HepG2 (cell line): ENCODE data around the gene CARMIL1. TPM values are rescaled to one million over a fixed set of nuclear protein-coding genes. Genes with fewer than 3 reads are reported as not detected.

Source experiments
- BRD4 ChIP-seq: sonication (generic); formaldehyde crosslinking; IDR thresholded peaks from 2 replicates; pipeline ENCODE4 v1.4.0; 2020; ENCODE audit warnings: missing genetic modification reagents
- ESRRA ChIP-seq: sonication (generic); formaldehyde crosslinking; IDR thresholded peaks from 2 replicates; pipeline ENCODE4 v1.5.1; 2020; ENCODE audit warnings: mild to moderate bottlenecking, low read depth, missing genetic modification reagents
- MAFK ChIP-seq, 2 experiments: IDR thresholded peaks in 1 of 2; conservative IDR thresholded peaks in 1 of 2; 2 replicates each; pipeline ENCODE4 v1.6.1; 2011; ENCODE audit warnings: improper control_type of control experiment in 2 of 2, low read length in 2 of 2
- SAP130 ChIP-seq: IDR thresholded peaks from 2 replicates; pipeline ENCODE4 v1.6.1; 2016; ENCODE audit warnings: low read depth
- SMAD1 ChIP-seq: sonication (generic); formaldehyde crosslinking; IDR thresholded peaks from 2 replicates; pipeline ENCODE4 v1.4.0; 2020; ENCODE audit warnings: missing genetic modification reagents, low read depth, mild to moderate bottlenecking, borderline replicate concordance
- TBX2 ChIP-seq: sonication (generic); formaldehyde crosslinking; IDR thresholded peaks from 2 replicates; pipeline ENCODE4 v1.5.0; 2020; ENCODE audit warnings: missing genetic modification reagents, mild to moderate bottlenecking, borderline replicate concordance
- TCF12 ChIP-seq, 2 experiments: fragments of 450-650 bp in 1 of 2; sonication (generic) in 1 of 2; formaldehyde crosslinking in 1 of 2; IDR thresholded peaks; 2 replicates each; pipeline versions ENCODE4 v1.6.1 to v1.8.0; 2017 to 2022; ENCODE audit warnings: antibody characterized with exemption in 1 of 2, mild to moderate bottlenecking in 1 of 2, missing genetic modification reagents in 1 of 2, moderate library complexity in 1 of 2
- THYN1 ChIP-seq: sonication (generic); formaldehyde crosslinking; IDR thresholded peaks from 2 replicates; pipeline ENCODE4 v1.8.1; 2023; ENCODE audit warnings: low read depth, mild to moderate bottlenecking, moderate library complexity, missing genetic modification reagents, borderline replicate concordance
- ZBTB8A ChIP-seq: sonication (generic); formaldehyde crosslinking; IDR thresholded peaks from 2 replicates; pipeline ENCODE4 v1.4.0; 2020; ENCODE audit warnings: mild to moderate bottlenecking, low read depth, missing genetic modification reagents, borderline replicate concordance
- ZNF598 ChIP-seq: sonication (generic); formaldehyde crosslinking; IDR thresholded peaks from 2 replicates; pipeline ENCODE4 v1.5.1; 2020; ENCODE audit warnings: mild to moderate bottlenecking, missing genetic modification reagents, borderline replicate concordance
- ZNF737 ChIP-seq: sonication (generic); formaldehyde crosslinking; IDR thresholded peaks from 2 replicates; pipeline ENCODE4 v1.5.0; 2020; ENCODE audit warnings: missing genetic modification reagents, mild to moderate bottlenecking, borderline replicate concordance
- polyA plus RNA-seq, 8 experiments: library from polyadenylated mRNA; depleted of rRNA in 3 of 8; stranded (reverse) in 7 of 8; unstranded in 1 of 8; fragments of >200 nt; fragmentation: Illumina TruSeq in 4 of 8; extraction: Trizol in 4 of 8; gene quantifications; 2 replicates each; pipeline versions ENCODE4 v1.2.1 to v1.2.3, GENCODE V29; 2011 to 2016; ENCODE audit warnings: low read depth in 4 of 8, missing spikeins in 1 of 8, mixed read lengths in 1 of 8; ENCODE audit not compliant: insufficient read depth in 1 of 8
- total RNA-seq, 5 experiments: library from RNA; depleted of rRNA; stranded (reverse); fragments of >200 nt; fragmentation: Illumina TruSeq; extraction: Trizol; gene quantifications; 2 replicates each; pipeline ENCODE4 v1.2.3, GENCODE V29; 2016; ENCODE audit warnings: low read depth in 1 of 5
- TF ChIP-seq, protein P1 (sequence below): sonication (generic); formaldehyde crosslinking; IDR thresholded peaks from 2 replicates; pipeline ENCODE4 v1.4.0; 2020; ENCODE audit warnings: missing genetic modification reagents
- TF ChIP-seq, protein P2 (sequence below): IDR thresholded peaks from 2 replicates; pipeline ENCODE4 v1.6.1; 2012; ENCODE audit warnings: inconsistent platforms
- TF ChIP-seq, protein P3 (sequence below): sonication (generic); formaldehyde crosslinking; conservative IDR thresholded peaks from 2 replicates; pipeline ENCODE4 v1.8.0; 2022; ENCODE audit warnings: mild to moderate bottlenecking, moderate library complexity, missing genetic modification reagents
- TF ChIP-seq, protein P4 (sequence below): sonication (generic); formaldehyde crosslinking; IDR thresholded peaks from 2 replicates; pipeline ENCODE4 v1.4.0; 2020; ENCODE audit warnings: low read depth, missing genetic modification reagents
- TF ChIP-seq, protein P5 (sequence below): sonication (generic); formaldehyde crosslinking; IDR thresholded peaks from 2 replicates; pipeline ENCODE4 v1.5.0; 2020; ENCODE audit warnings: mild to moderate bottlenecking, missing genetic modification reagents, borderline replicate concordance

CARMIL1 gene
- total and polyA plus RNA-seq, 2 of the 13 experiments (the other 11 are each of a cell fraction or from before 2014, with no cell fraction given) = 1.8 to 2.6 TPM

DNA sequence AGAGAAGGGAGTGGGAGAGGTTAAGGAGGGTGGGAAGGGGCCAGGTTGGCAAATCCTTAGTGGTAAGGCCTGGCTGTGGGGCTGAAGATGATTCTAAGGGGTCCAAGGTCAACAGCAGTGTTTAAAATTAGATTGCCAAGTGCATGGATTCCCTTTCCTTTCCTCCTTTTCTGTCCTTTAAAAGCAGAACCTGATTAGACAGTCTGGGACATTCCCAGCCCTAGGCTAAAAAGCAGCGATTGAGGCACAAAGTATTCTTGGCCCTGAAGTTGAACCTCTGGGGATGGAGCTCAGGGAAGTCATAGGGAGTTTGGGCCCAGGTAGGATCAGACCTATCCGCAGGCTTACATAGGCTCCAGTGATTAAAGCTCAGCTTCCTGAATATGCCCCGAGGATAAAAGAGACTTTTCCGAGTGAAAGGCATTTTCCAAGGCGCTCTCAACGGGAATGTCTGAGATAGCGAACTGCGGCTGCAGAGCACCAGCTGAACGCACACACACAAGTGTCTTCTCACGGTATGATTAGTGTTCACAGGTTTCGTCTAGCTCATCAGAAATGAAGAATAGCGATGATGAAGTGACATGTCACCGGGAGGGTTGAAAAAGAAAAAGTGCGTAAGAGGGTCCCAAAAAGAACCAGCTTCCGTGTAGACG lies 787 bp upstream of the CARMIL1 start (continued):
- no peak for TF ChIP-seq TCF12 (IDR thresholded peaks at IDR 0.05)
- no peak for TF ChIP-seq TCF12 (CRISPR knock-in tag; IDR thresholded peaks at IDR 0.05)
- 0 out of 2 replicates have a peak, but pooled peaks have one; percentile 39 for TF ChIP-seq BRD4
- TF ChIP-seq, protein P1, sequence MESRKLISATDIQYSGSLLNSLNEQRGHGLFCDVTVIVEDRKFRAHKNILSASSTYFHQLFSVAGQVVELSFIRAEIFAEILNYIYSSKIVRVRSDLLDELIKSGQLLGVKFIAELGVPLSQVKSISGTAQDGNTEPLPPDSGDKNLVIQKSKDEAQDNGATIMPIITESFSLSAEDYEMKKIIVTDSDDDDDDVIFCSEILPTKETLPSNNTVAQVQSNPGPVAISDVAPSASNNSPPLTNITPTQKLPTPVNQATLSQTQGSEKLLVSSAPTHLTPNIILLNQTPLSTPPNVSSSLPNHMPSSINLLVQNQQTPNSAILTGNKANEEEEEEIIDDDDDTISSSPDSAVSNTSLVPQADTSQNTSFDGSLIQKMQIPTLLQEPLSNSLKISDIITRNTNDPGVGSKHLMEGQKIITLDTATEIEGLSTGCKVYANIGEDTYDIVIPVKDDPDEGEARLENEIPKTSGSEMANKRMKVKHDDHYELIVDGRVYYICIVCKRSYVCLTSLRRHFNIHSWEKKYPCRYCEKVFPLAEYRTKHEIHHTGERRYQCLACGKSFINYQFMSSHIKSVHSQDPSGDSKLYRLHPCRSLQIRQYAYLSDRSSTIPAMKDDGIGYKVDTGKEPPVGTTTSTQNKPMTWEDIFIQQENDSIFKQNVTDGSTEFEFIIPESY (CRISPR knock-in tag) = 0 out of 2 replicates have a peak, but pooled peaks have one; percentile 3
- TF ChIP-seq, protein P2, sequence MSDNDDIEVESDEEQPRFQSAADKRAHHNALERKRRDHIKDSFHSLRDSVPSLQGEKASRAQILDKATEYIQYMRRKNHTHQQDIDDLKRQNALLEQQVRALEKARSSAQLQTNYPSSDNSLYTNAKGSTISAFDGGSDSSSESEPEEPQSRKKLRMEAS = no peak
- TF ChIP-seq ZNF737 (CRISPR knock-in tag) = 0 out of 2 replicates have a peak, but pooled peaks have one; percentile 44
- TF ChIP-seq ZBTB8A (CRISPR knock-in tag) = no peak
- no peak for TF ChIP-seq THYN1 (CRISPR knock-in tag)
- TF ChIP-seq, protein P3, sequence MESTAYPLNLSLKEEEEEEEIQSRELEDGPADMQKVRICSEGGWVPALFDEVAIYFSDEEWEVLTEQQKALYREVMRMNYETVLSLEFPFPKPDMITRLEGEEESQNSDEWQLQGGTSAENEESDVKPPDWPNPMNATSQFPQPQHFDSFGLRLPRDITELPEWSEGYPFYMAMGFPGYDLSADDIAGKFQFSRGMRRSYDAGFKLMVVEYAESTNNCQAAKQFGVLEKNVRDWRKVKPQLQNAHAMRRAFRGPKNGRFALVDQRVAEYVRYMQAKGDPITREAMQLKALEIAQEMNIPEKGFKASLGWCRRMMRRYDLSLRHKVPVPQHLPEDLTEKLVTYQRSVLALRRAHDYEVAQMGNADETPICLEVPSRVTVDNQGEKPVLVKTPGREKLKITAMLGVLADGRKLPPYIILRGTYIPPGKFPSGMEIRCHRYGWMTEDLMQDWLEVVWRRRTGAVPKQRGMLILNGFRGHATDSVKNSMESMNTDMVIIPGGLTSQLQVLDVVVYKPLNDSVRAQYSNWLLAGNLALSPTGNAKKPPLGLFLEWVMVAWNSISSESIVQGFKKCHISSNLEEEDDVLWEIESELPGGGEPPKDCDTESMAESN (CRISPR knock-in tag) = 0 out of 2 replicates have a peak, but pooled peaks have one; percentile 1
- TF ChIP-seq, protein P4, sequence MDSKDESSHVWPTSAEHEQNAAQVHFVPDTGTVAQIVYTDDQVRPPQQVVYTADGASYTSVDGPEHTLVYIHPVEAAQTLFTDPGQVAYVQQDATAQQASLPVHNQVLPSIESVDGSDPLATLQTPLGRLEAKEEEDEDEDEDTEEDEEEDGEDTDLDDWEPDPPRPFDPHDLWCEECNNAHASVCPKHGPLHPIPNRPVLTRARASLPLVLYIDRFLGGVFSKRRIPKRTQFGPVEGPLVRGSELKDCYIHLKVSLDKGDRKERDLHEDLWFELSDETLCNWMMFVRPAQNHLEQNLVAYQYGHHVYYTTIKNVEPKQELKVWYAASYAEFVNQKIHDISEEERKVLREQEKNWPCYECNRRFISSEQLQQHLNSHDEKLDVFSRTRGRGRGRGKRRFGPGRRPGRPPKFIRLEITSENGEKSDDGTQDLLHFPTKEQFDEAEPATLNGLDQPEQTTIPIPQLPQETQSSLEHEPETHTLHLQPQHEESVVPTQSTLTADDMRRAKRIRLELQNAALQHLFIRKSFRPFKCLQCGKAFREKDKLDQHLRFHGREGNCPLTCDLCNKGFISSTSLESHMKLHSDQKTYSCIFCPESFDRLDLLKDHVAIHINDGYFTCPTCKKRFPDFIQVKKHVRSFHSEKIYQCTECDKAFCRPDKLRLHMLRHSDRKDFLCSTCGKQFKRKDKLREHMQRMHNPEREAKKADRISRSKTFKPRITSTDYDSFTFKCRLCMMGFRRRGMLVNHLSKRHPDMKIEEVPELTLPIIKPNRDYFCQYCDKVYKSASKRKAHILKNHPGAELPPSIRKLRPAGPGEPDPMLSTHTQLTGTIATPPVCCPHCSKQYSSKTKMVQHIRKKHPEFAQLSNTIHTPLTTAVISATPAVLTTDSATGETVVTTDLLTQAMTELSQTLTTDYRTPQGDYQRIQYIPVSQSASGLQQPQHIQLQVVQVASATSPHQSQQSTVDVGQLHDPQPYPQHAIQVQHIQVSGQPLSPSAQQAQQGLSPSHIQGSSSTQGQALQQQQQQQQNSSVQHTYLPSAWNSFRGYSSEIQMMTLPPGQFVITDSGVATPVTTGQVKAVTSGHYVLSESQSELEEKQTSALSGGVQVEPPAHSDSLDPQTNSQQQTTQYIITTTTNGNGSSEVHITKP (CRISPR knock-in tag) = no peak
- peak; percentile 35; the same call in 1 of the 2 replicates for TF ChIP-seq ZNF598 (CRISPR knock-in tag)
- TF ChIP-seq, protein P5, sequence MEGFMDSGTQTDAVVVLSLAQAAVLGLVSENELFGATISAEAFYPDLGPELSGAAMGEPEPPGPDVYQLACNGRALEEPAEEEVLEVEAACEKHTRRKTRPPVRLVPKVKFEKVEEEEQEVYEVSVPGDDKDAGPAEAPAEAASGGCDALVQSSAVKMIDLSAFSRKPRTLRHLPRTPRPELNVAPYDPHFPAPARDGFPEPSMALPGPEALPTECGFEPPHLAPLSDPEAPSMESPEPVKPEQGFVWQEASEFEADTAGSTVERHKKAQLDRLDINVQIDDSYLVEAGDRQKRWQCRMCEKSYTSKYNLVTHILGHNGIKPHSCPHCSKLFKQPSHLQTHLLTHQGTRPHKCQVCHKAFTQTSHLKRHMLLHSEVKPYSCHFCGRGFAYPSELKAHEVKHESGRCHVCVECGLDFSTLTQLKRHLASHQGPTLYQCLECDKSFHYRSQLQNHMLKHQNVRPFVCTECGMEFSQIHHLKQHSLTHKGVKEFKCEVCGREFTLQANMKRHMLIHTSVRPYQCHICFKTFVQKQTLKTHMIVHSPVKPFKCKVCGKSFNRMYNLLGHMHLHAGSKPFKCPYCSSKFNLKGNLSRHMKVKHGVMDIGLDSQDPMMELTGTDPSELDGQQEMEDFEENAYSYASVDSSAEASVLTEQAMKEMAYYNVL (CRISPR knock-in tag) = no peak
- peak; percentile 8; the same call in 1 of the 2 replicates for TF ChIP-seq SMAD1 (CRISPR knock-in tag)
- TF ChIP-seq TBX2 (CRISPR knock-in tag) = 0 out of 2 replicates have a peak, but pooled peaks have one; percentile 5
- 0 out of 4 replicates have a peak, but pooled peaks of 1 of the 2 experiments have one; percentile 5 for TF ChIP-seq MAFK (conservative IDR thresholded peaks at IDR 0.05 in 1 of 2, IDR thresholded peaks at IDR 0.05 in 1 of 2; ENCODE audit: low read length in 2 of 2)
- TF ChIP-seq ESRRA (CRISPR knock-in tag) = no peak
- 0 out of 2 replicates have a peak, but pooled peaks have one; percentile 2 for TF ChIP-seq SAP130
